Daoy (cell line): ENCODE results near the gene ZBTB44. TPM values are rescaled to one million over a fixed set of nuclear protein-coding genes. Genes with fewer than 3 reads are reported as not detected.

Experiments used
- DNase-seq: peaks from one replicate; pipeline ENCODE4 v3.0.0-alpha.2; 2015; ENCODE audit warnings: low read depth
- total RNA-seq: library from RNA; depleted of rRNA; stranded (reverse); fragments of >200 nt; shearing (Covaris generic); gene quantifications from 2 replicates; pipeline ENCODE4 v1.2.3, GENCODE V29; 2014

The ZBTB44 gene
- total RNA-seq, 1 experiment from 2014 or later = 17.4 TPM

GRCh38 chr11:130215531-130216220 is 99.0 kb downstream of the ZBTB44 start:
- no peak for DNase-seq

GRCh38 chr11:130214861-130215530 is 99.7 kb downstream of the ZBTB44 start:
- DNase-seq = no peak

- DNase-seq = no peak
Measured at GRCh38 chr11:130213979-130214281, 100.8 kb downstream of the ZBTB44 start.

GRCh38 chr11:130213143-130213978 is 101.4 kb downstream of the ZBTB44 start:
- peak; percentile 66 for DNase-seq

GRCh38 chr11:130212431-130212961 is 102.2 kb downstream of the ZBTB44 start:
- DNase-seq = no peak

GRCh38 chr11:130211781-130212401 is 102.8 kb downstream of the ZBTB44 start:
- DNase-seq = no peak

- no peak for DNase-seq
Measured at GRCh38 chr11:130211144-130211543, 103.6 kb downstream of the ZBTB44 start.

- no peak for DNase-seq
Measured at GRCh38 chr11:130209954-130210854, 104.5 kb downstream of the ZBTB44 start.

GRCh38 chr11:130209128-130209932 is 105.4 kb downstream of the ZBTB44 start:
- no peak for DNase-seq

- DNase-seq = no peak
Measured at GRCh38 chr11:130208241-130209127, 106.2 kb downstream of the ZBTB44 start.

GRCh38 chr11:130206141-130206540 is 108.6 kb downstream of the ZBTB44 start:
- no peak for DNase-seq

- no peak for DNase-seq
Measured at GRCh38 chr11:130204703-130205095, 110.0 kb downstream of the ZBTB44 start.

- DNase-seq = no peak
Measured at GRCh38 chr11:130203766-130204702, 110.7 kb downstream of the ZBTB44 start.

GRCh38 chr11:130202818-130203689 is 111.7 kb downstream of the ZBTB44 start:
- DNase-seq = no peak

- no peak for DNase-seq
Measured at GRCh38 chr11:130202009-130202817, 112.5 kb downstream of the ZBTB44 start.

- no peak for DNase-seq
Measured at GRCh38 chr11:130201026-130201425, 113.7 kb downstream of the ZBTB44 start.
